Left forelimb (tissue), 1 donor: ENCODE results near the gene TNN.
A peak's percentile ranks its signal among the peaks of the same experiment; 100 is the strongest.

ENCODE experiments used
- DNase-seq: peaks from one replicate; pipeline ENCODE4 v3.0.0-alpha.2; 2018; ENCODE audit warnings: low spot score

The TNN gene

GRCh38 chr1:175148068-175148467 is 80.4 kb downstream of the TNN start:
- no peak for DNase-seq

- DNase-seq, result no peak
Measured at GRCh38 chr1:175150596-175151319, 83.1 kb downstream of the TNN start.

GRCh38 chr1:175152006-175152652 is 84.5 kb downstream of the TNN start:
- peak; percentile 73 for DNase-seq

- peak; percentile 74 for DNase-seq
Measured at GRCh38 chr1:175154629-175155472, 87.2 kb downstream of the TNN start.

- DNase-seq, result no peak
Measured at GRCh38 chr1:175155473-175155856, 87.8 kb downstream of the TNN start.

GRCh38 chr1:175155936-175156335 is 88.3 kb downstream of the TNN start:
- DNase-seq, result no peak

- DNase-seq, result no peak
Measured at GRCh38 chr1:175157200-175157599, 89.6 kb downstream of the TNN start.

- no peak for DNase-seq
Measured at GRCh38 chr1:175158170-175158591, 90.5 kb downstream of the TNN start.

- no peak for DNase-seq
Measured at GRCh38 chr1:175162955-175163354, 95.3 kb downstream of the TNN start.

- DNase-seq, result no peak
Measured at GRCh38 chr1:175163702-175164101, 96.1 kb downstream of the TNN start.

GRCh38 chr1:175164751-175165150 is 97.1 kb downstream of the TNN start:
- no peak for DNase-seq

- no peak for DNase-seq
Measured at GRCh38 chr1:175166746-175167145, 99.1 kb downstream of the TNN start.

- DNase-seq, result no peak
Measured at GRCh38 chr1:175167861-175168260, 100.2 kb downstream of the TNN start.

GRCh38 chr1:175168782-175169181 is 101.1 kb downstream of the TNN start:
- DNase-seq, result no peak

- DNase-seq, result no peak
Measured at GRCh38 chr1:175169286-175170018, 101.8 kb downstream of the TNN start.

GRCh38 chr1:175171036-175171913 is 103.6 kb downstream of the TNN start:
- no peak for DNase-seq

GRCh38 chr1:175172503-175172902 is 104.9 kb downstream of the TNN start:
- DNase-seq, result no peak

- DNase-seq, result no peak
Measured at GRCh38 chr1:175173531-175173930, 105.9 kb downstream of the TNN start.

GRCh38 chr1:175174309-175175102 is 106.9 kb downstream of the TNN start:
- no peak for DNase-seq

- DNase-seq, result no peak
Measured at GRCh38 chr1:175176246-175176645, 108.6 kb downstream of the TNN start.
